ENCODE data around the gene KRT40. TPM values are rescaled to one million over a fixed set of nuclear protein-coding genes. Genes with fewer than 3 reads are reported as not detected.

The KRT40 gene
- total and polyA plus RNA-seq, 9 of the 15 experiments (the other 6 are each of a cell fraction or from before 2014, with no cell fraction given), result not detected

DNA sequence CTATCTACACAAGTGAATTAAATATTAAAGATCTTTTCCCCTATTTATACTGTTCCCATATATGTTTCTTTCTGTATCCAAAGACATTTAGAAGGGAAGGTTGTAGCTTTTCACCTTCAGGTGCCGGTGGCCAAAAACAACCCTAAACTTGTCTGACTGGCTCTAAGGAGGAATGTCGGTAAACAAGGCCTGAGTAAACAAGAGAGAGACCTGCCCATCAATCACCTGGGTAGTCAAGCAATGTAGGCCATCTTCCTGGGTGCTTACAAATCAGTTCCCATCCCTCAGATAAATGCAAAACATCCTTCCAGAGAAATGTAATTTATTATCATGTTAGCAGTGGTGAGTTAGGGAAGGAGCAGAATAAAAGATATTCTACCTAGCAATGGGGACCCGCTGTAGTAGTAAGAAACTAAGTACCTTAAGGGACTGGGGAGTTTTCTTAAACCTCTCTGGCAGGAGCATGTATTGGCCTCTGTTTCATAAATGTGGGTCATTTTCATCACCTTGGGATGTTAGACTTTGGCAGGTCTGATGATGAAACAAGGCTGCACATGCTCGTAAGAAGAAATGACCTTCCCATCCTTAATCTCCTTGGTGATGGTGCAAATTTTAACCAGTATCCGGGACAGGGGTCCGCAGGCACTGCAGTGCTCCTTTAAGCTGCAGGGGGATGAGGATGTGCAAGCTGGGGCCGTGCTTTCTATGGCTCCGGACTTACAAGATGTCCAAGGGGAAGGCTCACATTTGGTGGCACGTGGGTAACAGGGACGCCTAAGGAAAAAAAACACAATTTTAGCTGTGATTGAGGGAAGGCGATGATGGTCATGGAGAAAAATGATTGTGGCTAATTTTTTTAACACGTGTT, 25.8 kb downstream of the KRT40 start:
- no peaks in the 10 kb centered on the region for H3K4me1 ChIP-seq (replicated peaks in 1 of 2; ENCODE audit: control insufficient read depth in 2 of 2, insufficient read depth in 2 of 2, low read length in 2 of 2)
- H3K27ac ChIP-seq (ENCODE audit: extremely low read depth, low read depth, low read length), result no peak overlapping the region
- H3K79me2 ChIP-seq (ENCODE audit: control insufficient read depth, insufficient read depth, low read length), result no peaks in the 10 kb centered on the region
- FAIRE-seq (no peak), DNase-seq (ENCODE audit: extremely low read depth in 1 of 4, low spot score in 3 of 4) (no peak), ATAC-seq (no peak)
- POLR2A ChIA-PET, result interaction anchor here (0.7 to 1.1 kb wide), 3 partner anchors 8 to 28 kb away, joined by 3 to 4 read pairs (median 4); no protein-coding TSS in a partner anchor
- no peak overlapping the region for H2AFZ ChIP-seq (ENCODE audit: low read depth, low read length)
- peaks cover 0 to 10% of the 10 kb centered on the region in 2 experiments; a peak in 3 of 5 replicates for H3K27me3 ChIP-seq (ENCODE audit: control insufficient read depth in 2 of 2, insufficient read depth in 2 of 2, low read length in 2 of 2)
- no peak overlapping the region for H3K9ac ChIP-seq (ENCODE audit: insufficient read depth in 1 of 2, low read depth in 2 of 2, low read length in 2 of 2)
- H3K4me2 ChIP-seq (ENCODE audit: insufficient read depth, low read length), result no peak overlapping the region
- CTCF ChIA-PET (ENCODE audit: low intra/inter-chr PET ratio), result no interaction called here
- intact Hi-C loops (cut with micrococcal nuclease), result no loop called here
- WGBS (ENCODE audit: insufficient coverage, low coverage, missing lambda C conversion rate), result 2% methylated on average over 12 of the region's 12 CpGs
- H4K20me1 ChIP-seq (replicated peaks; ENCODE audit: control insufficient read depth, insufficient read depth, low read length), result no peaks in the 10 kb centered on the region
- H3K36me3 ChIP-seq (ENCODE audit: control insufficient read depth, insufficient read depth, low read length), result no peaks in the 10 kb centered on the region
- in situ Hi-C loops (cut with MboI), result no loop called here
- H3K9me1 ChIP-seq (ENCODE audit: control insufficient read depth, insufficient read depth, low read length), result no peaks in the 10 kb centered on the region
- no peaks in the 10 kb centered on the region for H3K9me3 ChIP-seq (replicated peaks; ENCODE audit: control insufficient read depth, insufficient read depth, low read depth, low read length)
- H3K4me3 ChIP-seq, result no peak overlapping the region
- BruUV-seq (replicated peaks), result no TSS peak
- TF ChIP-seq U2AF1 (optimal IDR thresholded peaks at IDR 0.05; ENCODE audit: low read depth, low read length) (no peak), FOXK1 (CRISPR knock-in tag; IDR thresholded peaks at IDR 0.05; ENCODE audit: borderline replicate concordance) (no peak), PYGO2 (tag; IDR thresholded peaks at IDR 0.05) (no peak), FOXP1 (CRISPR knock-in tag; IDR thresholded peaks at IDR 0.05) (no peak), JUN (IDR thresholded peaks at IDR 0.05; ENCODE audit: borderline replicate concordance, low read depth, low read length) (no peak), JUN (CRISPR knock-in tag; IDR thresholded peaks at IDR 0.05; ENCODE audit: borderline replicate concordance) (no peak), SAFB2 (IDR thresholded peaks at IDR 0.05; ENCODE audit: borderline replicate concordance, low read depth, low read length, severe bottlenecking) (no peak)
- TF ChIP-seq, protein P1, sequence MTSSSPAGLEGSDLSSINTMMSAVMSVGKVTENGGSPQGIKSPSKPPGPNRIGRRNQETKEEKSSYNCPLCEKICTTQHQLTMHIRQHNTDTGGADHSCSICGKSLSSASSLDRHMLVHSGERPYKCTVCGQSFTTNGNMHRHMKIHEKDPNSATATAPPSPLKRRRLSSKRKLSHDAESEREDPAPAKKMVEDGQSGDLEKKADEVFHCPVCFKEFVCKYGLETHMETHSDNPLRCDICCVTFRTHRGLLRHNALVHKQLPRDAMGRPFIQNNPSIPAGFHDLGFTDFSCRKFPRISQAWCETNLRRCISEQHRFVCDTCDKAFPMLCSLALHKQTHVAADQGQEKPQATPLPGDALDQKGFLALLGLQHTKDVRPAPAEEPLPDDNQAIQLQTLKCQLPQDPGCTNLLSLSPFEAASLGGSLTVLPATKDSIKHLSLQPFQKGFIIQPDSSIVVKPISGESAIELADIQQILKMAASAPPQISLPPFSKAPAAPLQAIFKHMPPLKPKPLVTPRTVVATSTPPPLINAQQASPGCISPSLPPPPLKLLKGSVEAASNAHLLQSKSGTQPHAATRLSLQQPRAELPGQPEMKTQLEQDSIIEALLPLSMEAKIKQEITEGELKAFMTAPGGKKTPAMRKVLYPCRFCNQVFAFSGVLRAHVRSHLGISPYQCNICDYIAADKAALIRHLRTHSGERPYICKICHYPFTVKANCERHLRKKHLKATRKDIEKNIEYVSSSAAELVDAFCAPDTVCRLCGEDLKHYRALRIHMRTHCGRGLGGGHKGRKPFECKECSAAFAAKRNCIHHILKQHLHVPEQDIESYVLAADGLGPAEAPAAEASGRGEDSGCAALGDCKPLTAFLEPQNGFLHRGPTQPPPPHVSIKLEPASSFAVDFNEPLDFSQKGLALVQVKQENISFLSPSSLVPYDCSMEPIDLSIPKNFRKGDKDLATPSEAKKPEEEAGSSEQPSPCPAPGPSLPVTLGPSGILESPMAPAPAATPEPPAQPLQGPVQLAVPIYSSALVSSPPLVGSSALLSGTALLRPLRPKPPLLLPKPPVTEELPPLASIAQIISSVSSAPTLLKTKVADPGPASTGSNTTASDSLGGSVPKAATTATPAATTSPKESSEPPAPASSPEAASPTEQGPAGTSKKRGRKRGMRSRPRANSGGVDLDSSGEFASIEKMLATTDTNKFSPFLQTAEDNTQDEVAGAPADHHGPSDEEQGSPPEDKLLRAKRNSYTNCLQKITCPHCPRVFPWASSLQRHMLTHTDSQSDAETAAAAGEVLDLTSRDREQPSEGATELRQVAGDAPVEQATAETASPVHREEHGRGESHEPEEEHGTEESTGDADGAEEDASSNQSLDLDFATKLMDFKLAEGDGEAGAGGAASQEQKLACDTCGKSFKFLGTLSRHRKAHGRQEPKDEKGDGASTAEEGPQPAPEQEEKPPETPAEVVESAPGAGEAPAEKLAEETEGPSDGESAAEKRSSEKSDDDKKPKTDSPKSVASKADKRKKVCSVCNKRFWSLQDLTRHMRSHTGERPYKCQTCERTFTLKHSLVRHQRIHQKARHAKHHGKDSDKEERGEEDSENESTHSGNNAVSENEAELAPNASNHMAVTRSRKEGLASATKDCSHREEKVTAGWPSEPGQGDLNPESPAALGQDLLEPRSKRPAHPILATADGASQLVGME (CRISPR knock-in tag; IDR thresholded peaks at IDR 0.05), result no peak
- TF ChIP-seq, protein P2, sequence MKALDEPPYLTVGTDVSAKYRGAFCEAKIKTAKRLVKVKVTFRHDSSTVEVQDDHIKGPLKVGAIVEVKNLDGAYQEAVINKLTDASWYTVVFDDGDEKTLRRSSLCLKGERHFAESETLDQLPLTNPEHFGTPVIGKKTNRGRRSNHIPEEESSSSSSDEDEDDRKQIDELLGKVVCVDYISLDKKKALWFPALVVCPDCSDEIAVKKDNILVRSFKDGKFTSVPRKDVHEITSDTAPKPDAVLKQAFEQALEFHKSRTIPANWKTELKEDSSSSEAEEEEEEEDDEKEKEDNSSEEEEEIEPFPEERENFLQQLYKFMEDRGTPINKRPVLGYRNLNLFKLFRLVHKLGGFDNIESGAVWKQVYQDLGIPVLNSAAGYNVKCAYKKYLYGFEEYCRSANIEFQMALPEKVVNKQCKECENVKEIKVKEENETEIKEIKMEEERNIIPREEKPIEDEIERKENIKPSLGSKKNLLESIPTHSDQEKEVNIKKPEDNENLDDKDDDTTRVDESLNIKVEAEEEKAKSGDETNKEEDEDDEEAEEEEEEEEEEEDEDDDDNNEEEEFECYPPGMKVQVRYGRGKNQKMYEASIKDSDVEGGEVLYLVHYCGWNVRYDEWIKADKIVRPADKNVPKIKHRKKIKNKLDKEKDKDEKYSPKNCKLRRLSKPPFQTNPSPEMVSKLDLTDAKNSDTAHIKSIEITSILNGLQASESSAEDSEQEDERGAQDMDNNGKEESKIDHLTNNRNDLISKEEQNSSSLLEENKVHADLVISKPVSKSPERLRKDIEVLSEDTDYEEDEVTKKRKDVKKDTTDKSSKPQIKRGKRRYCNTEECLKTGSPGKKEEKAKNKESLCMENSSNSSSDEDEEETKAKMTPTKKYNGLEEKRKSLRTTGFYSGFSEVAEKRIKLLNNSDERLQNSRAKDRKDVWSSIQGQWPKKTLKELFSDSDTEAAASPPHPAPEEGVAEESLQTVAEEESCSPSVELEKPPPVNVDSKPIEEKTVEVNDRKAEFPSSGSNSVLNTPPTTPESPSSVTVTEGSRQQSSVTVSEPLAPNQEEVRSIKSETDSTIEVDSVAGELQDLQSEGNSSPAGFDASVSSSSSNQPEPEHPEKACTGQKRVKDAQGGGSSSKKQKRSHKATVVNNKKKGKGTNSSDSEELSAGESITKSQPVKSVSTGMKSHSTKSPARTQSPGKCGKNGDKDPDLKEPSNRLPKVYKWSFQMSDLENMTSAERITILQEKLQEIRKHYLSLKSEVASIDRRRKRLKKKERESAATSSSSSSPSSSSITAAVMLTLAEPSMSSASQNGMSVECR (CRISPR knock-in tag; IDR thresholded peaks at IDR 0.05), result no peak

Data from K562 (cell line).